Medulla oblongata (tissue), 1 donor: ENCODE measurements around the gene CREM.

Experiments
- DNase-seq: peaks from one replicate; pipeline ENCODE4 v3.0.0-alpha.2; 2015; ENCODE audit errors: extremely low spot score

The CREM gene

DNA sequence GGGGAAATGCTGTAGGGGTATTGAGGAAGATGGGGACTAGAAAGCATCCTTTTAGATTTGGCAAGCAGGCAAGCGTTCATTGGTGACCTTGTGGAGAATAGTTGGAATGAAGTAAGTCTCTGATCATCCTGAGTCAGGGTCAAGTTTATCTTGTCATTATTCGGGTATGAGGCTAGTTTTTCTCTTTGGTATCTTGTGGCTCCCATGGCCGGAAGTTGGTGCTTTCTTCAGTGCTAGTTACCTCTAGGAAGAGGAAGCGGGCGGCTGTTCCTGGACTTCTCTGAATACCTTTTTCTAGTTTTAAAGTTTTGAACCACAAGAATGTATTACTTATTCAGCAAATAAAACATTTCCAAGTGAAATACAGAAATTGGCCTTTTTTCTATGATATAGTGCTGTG, 9.2 kb downstream of the CREM start:
- no peak for DNase-seq

DNA sequence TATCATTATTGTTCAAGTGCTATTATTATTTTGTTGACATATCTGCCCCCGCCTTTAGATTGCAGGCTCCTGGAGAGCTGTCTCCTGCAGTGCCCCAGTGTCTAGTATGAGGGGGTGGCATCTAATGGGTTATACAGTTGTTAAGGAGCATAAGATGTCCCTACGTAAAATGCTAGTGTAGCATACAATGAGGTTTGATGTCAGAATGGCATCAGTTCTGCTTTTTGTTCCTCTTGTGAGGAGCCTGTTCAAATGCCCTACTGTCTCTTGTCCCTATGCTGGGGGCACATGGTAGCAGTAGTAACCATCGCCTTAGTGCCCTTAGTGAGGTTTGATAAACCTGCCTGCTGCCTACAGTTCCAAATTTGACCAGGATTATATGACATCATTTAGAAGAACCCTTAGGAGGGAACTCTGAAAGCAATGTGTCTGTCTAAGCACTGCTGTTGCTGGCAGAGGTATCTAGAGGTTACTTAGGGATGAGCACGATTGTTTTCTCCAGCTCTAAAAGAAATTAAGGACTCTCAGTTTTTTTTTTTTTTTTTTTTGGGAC, 9.7 kb downstream of the CREM start:
- no peak for DNase-seq

DNA sequence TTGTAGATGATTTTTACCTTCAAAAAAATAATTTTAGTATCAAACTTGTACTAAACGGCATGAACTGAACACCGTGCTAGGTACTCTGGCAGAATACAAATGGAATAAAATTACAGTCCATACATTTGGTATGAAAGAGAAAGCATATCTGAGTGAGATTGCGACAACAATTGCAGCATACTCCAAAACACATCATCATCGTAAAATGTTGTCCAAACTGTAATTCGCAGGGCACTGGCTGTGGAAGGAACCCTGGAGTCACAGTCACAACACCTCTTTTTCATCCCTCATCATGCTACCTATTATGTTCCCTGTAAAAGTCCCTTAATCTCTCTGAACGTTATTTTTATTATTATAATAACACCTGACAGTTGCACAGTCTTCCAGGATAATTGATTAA, 13.5 kb downstream of the CREM start:
- no peak for DNase-seq

DNA sequence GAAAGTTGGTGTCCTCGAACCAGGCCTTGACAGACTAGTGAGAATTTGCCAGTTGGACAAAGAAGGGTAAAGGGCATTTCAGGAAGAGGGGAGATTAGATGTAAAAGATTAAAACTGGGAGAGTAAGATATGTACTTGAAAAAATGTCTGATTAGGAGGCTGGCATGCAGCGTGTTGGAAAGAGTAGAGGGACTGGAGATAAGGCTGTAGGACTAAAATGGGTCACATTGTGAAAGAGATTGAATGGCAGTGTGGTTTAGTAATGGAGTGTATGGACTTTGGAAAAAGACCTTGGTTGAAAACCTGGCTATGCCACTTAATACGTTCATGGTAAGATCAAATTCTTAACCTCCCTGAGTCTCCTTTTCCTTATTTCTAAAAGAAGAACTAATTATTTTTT, 14.1 kb downstream of the CREM start:
- no peak for DNase-seq

DNA sequence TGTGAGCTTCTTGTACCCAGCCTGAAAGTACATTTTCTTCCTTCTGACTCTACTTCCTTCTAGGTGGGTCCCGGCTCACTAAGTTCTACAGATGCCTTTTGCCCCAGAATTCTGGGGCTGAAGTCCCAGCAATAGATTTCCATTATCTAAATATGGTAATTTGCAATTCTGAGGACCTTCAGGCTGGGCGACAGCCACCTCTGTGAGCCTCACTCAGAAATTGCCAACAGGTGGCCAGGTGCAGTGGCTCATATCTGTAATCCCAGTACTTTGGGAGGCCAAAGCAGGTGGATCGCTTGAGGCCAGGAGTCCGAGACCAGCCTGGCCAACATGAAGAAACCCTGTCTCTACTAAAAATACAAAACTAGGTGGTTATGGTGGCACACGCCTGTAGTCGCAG, 23.7 kb downstream of the CREM start:
- no peak for DNase-seq

DNA sequence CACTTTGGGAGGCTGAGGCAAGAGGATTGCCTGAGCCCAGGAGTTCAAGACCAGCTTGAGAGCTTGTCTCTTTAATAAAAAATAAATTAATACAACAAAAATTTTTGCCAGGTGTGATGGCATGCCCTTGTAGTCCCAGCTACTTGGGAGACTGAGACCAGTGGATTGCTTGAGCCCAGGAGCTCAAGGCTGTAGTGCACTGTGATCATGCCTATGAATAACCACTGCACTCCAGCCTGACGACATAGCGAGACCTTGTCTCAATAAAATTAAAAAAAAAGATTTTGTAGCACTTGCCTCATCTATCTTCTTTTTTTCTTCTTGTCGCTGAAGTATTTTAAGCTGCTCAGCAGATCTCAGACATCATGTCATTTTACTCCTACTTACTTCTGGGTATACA, 26.3 kb downstream of the CREM start:
- no peak for DNase-seq

DNA sequence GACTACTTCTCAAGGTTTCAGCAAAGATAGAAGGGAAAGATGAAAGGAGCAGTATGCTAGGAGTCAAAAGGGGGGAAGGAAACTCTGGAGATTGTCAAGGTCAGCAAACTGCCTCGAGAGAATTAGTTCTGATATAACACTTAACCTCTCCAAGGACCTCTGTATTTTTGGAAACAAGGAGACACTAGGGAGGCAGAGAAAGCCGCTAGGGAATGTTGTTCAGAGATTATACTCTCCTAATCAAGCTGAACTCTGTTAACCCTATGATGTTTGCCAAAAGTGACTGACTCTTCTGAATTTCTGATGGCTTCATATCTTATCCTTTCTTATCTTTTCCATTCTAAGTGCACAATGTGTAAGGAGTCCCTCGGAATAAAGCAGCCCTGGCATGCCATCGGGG, 27.1 kb downstream of the CREM start:
- DNase-seq = no peak

DNA sequence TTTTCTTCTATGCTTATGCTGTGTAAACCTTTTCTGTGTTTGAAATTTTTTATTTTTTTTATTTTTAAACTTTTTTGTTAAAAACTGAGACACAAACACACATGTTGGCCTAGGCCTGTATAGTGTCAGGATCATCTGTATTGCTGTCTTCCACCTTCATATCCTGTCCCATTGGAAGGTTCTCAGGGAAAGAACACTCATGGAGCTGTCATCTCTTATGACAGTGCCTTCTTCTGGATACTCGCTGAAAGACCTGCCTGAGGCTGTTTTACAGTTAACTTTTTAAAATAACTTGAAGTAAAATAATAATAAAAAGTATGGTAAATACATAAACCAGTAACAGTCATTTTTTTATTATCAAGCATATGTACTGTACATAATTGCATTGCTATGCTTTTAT, 34.1 kb downstream of the CREM start:
- no peak for DNase-seq

DNA sequence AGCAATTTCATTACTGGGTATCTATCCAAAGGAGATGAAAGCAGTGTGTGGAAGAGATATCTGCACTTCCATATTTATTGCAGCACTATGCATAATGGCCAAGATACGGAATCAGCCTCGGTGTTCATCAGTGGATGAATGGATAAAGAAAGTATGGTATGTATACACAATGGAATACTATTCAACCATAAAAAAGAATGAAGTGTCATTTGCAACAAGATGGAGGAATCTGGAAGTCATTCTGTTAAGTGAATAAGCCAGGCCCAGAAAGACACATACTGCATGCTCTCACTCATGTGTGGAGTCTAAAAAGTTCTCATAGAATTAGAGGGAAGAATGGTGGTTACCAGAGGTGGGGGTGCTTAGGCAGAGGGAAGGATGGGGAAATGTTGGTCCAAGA, 35.3 kb downstream of the CREM start:
- no peak for DNase-seq

DNA sequence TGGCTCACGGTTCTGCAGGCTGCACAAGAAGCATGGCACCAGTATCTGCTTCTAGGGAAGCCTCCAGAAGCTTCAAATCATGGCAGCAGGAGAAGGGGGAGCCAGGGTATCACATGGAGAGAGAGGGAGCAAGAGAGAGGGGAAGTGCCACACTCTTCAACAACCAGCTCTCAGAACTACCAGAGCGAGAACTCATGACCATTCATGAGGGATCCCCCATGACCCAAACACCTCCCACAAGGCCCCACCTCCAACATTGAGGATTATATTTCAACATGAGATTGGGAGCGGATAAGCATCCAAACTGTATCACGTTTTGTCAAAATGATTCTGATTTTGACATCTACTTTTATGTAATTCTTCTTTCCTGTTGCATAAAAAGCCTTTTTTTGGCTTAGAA, 38.5 kb downstream of the CREM start:
- no peak for DNase-seq

DNA sequence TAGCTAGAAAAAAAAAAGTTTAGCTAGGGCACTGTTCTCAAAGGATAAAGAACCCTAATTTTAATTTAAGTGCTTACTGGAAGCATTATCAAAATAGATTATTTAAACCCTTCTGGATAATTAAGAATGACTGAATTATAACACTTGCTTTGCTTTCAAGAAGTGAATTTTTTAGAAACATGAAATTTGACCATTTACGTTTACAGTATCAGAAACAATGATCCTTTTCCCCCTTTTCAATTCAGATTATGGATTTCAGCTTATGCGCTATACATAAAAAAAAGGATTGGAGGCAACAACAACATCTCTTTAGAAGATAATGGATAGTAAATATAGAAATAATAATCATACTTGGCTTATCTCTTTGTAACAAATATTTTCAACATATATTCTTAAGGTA, 39.2 kb downstream of the CREM start:
- DNase-seq = no peak

DNA sequence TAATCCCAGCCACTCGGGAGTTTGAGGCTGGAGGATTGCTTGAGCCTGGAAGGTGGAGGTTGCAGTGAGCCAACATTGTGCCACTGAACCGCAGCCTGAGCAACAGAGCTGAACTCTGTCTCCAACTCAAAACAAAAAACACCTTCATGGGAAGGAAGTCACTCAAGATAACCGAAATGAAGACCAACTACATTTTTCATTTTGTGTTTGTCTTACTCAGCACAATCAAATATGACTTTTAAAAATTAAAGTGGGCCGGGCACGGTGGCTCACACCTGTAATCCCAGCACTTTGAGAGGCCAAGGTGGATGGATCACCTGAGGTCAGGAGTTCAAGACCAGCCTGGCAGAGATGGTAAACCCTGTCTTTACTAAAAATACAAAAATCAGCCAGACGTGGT, 40.0 kb downstream of the CREM start:
- DNase-seq = no peak

DNA sequence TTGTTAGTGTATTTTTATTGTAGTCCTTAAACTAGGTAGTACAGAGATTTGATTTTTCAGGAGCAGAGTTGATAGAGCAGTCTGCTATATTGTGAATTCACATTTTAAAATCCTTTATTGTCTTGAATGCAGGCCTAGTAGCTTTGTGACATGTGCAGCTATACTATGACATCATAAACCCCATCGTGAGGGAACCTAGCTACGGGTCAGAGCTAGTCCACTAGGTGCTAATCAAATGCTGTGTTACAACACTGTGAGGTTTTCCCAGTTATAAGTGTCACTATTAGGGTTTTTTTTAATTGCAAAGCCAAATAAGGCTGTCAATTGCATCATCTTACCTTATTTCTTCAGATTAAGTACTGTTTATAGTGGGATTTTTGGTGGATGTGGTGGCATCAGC, 40.7 kb downstream of the CREM start:
- DNase-seq = no peak

DNA sequence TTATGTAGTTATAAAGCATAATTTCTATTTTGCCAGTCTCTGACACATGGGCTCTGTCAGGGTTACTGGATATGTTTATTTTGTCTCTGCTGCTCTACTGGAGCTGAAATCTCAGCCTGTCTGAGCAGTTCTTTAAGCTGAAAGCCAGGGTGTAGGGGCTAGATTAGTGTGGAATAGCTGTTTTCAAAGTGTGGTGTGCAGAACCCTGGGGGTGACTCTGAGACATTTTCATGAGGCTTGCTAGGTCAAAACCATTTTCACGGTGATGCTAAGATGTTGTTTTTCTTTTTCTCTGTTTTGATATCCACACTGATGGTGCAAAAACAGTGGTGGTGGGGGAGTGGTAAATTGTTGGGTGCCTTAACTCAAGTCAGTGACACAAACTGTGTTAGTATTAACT, 45.5 kb downstream of the CREM start:
- DNase-seq = no peak

DNA sequence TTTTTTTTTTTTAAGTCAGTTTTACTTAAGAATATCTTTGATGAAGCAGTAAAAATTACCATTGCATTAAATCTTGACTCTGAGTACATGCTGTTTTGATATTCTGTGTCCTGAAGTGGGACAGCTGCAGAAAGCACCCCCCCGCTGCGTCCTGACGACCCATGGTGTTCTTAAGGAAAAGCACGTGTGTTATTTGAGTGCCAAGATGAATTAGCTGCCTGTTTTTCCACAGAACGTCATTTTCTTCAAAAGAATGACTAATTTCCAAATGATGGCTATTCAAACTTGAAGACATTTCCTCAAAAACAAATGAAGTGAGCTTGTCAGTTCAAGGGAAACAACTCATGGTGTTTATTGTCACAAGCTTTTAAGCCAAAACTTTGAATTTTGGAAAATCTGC, 45.9 kb downstream of the CREM start:
- no peak for DNase-seq

DNA sequence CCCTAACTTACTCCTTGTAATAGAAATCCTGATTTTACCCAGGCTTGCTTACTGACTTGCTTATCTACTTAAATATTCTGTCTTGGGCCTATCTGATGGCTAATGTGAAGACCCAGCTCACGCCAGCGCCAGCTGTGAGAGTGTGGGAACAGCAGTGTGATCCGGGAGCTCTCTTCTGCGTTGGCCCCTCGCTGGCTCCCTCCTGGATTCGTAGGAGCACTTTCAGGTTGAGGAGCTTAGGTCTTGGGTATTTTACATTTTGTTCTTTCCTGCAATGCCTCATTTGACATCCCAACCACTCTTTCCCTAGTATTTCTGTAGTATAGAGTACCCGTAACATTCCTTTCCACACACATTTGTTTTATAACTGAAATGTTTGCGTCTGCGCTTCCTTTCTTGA, 51.7 kb downstream of the CREM start:
- no peak for DNase-seq

DNA sequence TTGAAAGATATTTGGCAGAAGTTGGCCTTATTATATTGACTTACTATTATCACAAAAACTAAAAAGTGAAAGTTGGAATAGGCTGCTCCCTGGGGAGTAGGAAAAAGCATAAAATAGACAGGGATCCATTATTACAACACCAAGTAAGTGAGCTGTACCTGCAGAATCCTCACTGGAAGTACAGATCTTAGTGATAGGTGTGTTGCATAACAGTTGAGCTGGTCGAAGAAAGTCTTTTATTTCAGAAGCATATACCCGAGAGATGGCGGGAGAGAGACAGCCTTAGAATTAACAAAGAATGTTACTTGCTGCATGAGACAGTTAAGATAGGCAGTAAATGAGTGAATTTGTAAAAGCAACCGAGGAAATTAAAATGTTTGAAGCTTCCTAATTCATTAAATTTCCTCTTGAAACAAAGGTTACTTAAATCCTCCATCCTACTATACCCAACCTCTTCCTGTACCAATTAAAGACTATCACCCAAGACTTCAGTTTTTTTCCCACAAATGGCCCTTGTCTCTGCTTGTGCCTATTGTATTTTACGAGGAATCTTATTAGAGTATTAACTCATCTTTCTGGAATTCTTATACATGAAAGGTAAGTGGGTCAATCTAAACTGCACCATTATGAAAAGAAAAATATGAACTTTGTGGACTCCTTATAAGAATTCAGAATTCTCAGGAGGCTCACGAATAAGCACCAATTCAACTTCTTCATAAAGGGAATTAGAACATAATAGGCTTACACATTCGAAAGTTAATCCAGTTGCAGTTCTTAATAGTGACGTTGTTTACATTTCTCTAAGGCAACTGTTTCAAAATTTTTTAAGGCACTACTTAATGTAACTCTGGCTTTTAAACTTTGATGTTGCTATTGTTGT, 56.2 kb downstream of the CREM start:
- DNase-seq = no peak

DNA sequence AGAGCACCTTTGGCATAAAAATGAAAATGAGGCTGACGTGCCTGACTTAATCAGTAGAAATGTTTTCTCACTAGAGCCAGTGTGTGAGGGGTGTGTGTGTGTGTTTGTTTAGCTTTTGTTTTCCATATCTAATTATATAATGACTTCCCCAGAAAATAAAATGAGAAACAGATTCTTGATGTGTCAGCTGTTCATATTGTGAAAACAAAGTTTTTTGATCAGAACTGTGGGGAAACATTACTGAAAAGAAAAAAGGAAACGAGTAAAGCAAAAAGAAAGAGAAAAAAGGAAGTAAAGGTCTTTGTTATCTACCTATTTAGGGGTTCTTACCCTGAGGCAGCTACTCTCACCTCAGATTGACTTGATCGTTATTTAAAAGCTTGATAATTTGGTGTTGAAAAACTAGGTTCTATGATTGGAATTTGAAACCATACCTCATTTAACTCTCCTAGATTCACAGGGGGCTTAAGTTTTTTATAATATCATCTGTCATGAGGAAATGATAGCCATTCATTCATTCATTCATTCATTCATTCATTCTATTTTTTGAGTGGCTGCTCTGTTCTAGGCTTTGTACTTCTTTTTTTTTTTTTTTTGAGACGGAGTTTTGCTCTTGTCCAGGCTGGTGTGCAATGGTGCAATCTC, 58.0 kb downstream of the CREM start:
- no peak for DNase-seq

DNA sequence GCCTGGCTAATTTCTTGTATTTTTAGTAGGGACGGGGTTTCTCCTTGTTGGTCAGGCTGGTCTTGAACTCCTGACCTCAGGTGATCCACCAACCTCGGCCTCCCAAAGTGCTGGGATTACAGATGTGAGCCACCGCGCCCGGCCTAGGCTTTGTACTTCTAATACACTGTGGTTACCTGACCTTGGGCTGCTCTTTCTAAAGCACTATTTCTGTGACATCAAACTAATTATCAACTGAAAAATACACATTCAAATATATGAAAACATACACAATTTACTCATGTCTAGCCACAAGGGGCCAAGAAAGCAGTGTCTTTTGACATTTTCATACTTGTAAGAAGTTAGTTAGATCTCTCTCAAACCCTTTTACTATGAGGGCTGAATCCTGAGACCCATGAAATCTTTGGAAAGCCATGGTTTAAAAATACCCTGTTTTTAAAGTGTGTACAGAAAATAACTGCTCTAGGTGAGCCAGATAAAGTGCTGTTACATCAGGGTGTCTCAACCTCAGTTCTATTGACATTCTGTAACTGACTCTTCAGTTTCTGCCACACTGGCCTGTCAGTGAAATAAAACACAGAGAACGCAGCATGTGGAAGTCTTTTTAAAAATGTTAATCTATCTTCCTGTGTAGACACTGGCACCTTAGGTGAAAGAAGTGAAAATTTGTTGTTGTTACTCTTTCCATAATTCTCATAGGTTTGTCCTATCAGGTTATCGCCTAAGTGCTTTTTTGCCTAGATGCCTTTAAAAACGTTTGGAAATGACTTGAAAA, 58.8 kb downstream of the CREM start:
- no peak for DNase-seq

DNA sequence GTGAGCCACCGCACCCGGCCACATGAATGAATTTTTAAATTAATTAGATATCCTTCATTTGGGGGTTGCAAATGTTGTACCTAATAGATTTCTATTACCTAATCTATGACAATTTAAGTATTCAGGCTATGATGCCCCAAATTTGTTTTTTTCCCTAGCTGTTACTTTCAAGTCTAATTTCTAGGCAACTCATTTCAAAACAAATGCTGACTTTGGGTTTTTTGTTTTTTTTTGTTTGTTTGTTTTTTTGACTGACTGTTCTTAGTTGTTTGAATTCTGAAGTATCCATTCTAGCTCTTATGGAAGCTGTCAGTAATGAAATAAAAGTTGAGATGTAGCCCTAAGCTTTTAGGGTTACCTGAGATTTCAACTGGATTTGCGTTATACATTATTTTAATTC, 62.3 kb downstream of the CREM start:
- DNase-seq = no peak

DNA sequence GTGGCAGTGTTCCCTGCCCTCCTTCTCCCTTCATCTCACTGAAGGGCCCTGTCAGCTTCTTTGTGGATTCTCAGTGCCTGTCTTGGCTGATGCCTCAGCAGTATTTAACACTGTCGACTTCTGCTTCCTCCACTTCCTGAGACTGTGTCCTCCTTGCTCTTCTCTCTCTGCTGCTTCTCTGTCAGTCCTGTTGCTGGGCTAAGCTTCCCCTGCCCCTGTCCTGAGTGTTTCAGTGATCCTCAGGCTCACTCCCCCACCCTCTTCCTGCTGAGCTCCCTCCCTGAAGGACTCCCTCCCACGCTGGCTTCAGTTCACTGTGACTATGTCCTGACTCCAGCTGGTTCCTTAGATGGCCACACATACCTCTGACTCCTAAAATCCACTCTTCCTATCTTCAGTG, 64.9 kb downstream of the CREM start:
- DNase-seq = peak; percentile 69

DNA sequence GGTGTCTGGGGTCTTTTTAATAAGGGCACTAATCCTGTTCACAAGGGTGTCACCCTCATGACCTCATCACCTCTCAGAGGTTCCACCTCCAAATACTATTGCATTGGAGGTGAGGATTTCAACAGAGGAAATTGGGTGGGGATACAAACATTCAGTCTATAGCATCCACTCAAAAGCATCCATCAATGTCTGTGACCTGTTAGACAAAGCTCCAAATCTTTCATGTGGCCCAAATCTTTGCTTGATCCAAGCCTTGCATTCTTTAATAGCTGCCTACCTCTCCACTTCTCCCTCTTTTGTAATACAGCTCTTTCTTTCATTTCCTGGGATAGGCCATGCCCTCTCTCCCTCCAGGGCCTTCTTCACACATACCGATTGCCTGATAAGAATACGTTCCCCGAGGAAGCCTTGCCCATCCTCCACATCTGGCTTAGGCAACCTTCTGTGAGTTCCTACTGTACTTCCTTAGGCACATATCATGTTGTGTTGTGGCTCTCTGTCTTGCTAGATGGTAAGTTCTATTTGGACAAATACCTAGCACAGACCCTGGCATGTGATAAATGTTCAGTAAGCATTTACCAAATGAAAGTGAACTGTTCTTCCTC, 66.1 kb downstream of the CREM start:
- no peak for DNase-seq
